DOHH2 (cell line): ENCODE measurements around the gene LRIG3.

Source experiments
- H3F3A ChIP-seq: fragments of 200-600 bp; sonication (generic), shearing (Covaris generic); 2 replicates; pipeline ENCODE4 v1.6.0; 2016; ENCODE audit warnings: antibody characterized with exemption, mild to moderate bottlenecking; ENCODE audit not compliant: control insufficient read depth, insufficient read depth
- H3K27ac ChIP-seq: fragments of 200-600 bp; sonication (generic); 2 replicates; pipeline ENCODE4 v1.5.1; 2014; ENCODE audit warnings: low read depth, mild to moderate bottlenecking, low read length, moderate library complexity
- H3K27me3 ChIP-seq: fragments of 200-600 bp; sonication (generic); 2 replicates; pipeline ENCODE4 v1.6.1; 2014; ENCODE audit warnings: mild to moderate bottlenecking, low read length, mixed read lengths; ENCODE audit not compliant: control insufficient read depth
- H3K36me3 ChIP-seq: fragments of 200-600 bp; sonication (generic); 2 replicates; pipeline ENCODE4 v1.6.1; 2014; ENCODE audit warnings: mild to moderate bottlenecking, low read length, moderate library complexity, mixed read lengths; ENCODE audit not compliant: control insufficient read depth
- H3K4me1 ChIP-seq: fragments of 200-600 bp; sonication (generic); 2 replicates; pipeline ENCODE4 v1.6.1; 2014; ENCODE audit warnings: mild to moderate bottlenecking, low read length, mixed read lengths; ENCODE audit not compliant: control insufficient read depth
- H3K4me2 ChIP-seq: fragments of 200-600 bp; sonication (generic); 2 replicates; pipeline ENCODE4 v1.6.0; 2014; ENCODE audit warnings: mild to moderate bottlenecking, low read length, moderate library complexity
- H3K4me3 ChIP-seq: fragments of 200-600 bp; sonication (generic); 2 replicates; pipeline ENCODE4 v1.5.1; 2014; ENCODE audit warnings: mild to moderate bottlenecking, low read length, mixed read lengths
- H3K79me2 ChIP-seq: fragments of 200-600 bp; sonication (generic); 2 replicates; pipeline ENCODE4 v1.6.1; 2014; ENCODE audit warnings: mild to moderate bottlenecking, low read length, mixed read lengths; ENCODE audit not compliant: control insufficient read depth
- H3K9me2 ChIP-seq: fragments of 200-600 bp; sonication (generic); replicated peaks from 2 replicates; pipeline ENCODE4 v1.6.1; 2014; ENCODE audit warnings: mild to moderate bottlenecking, low read length, mixed read lengths; ENCODE audit not compliant: control insufficient read depth
- H3K9me3 ChIP-seq: fragments of 200-600 bp; sonication (generic); 2 replicates; pipeline ENCODE4 v1.6.1; 2014; ENCODE audit warnings: antibody characterized with exemption, low read length, mixed read lengths; ENCODE audit not compliant: control insufficient read depth, insufficient read depth
- H4K20me1 ChIP-seq: fragments of 200-600 bp; sonication (generic); 2 replicates; pipeline ENCODE4 v1.6.0; 2014; ENCODE audit warnings: low read depth, mild to moderate bottlenecking, antibody characterized with exemption, low read length, moderate library complexity; ENCODE audit not compliant: control insufficient read depth, insufficient read depth
- CTCF ChIP-seq: fragments of 200-600 bp; sonication (generic); IDR thresholded peaks from one replicate; pipeline ENCODE4 v1.5.1; 2014; ENCODE audit warnings: antibody characterized with exemption, mild to moderate bottlenecking, low read depth, low read length; ENCODE audit not compliant: poor library complexity, severe bottlenecking
- EZH2phosphoT487 ChIP-seq: fragments of 200-600 bp; sonication (generic); IDR thresholded peaks from 2 replicates; pipeline ENCODE4 v1.6.1; 2017; ENCODE audit warnings: borderline replicate concordance, mild to moderate bottlenecking, antibody characterized with exemption, low read length, moderate library complexity, mixed read lengths

Gene LRIG3

GRCh38 chr12:58943079-58943478 lies 22.8 kb upstream of the LRIG3 start:
- TF ChIP-seq CTCF = no peak
- TF ChIP-seq EZH2phosphoT487 = no peak
- H3K36me3 ChIP-seq = no peaks in the 10 kb centered on the region
- no peaks in the 10 kb centered on the region for H4K20me1 ChIP-seq
- no peak overlapping the region for H3K4me3 ChIP-seq
- no peaks in the 10 kb centered on the region for H3F3A ChIP-seq
- no peaks in the 10 kb centered on the region for H3K27me3 ChIP-seq
- no peaks in the 10 kb centered on the region for H3K9me3 ChIP-seq
- no peaks in the 10 kb centered on the region for H3K9me2 ChIP-seq
- no peak overlapping the region for H3K4me2 ChIP-seq
- no peaks in the 10 kb centered on the region for H3K79me2 ChIP-seq
- H3K27ac ChIP-seq = no peak overlapping the region
- H3K4me1 ChIP-seq = no peaks in the 10 kb centered on the region

- Histone ChIP-seq H4K20me1 (no peaks in the 10 kb centered on the region), H3K4me2 (no peak overlapping the region), H3K27ac (no peak overlapping the region), H3K79me2 (no peaks in the 10 kb centered on the region), H3K4me3 (no peak overlapping the region), H3K9me3 (no peaks in the 10 kb centered on the region), H3K36me3 (no peaks in the 10 kb centered on the region), H3K9me2 (no peaks in the 10 kb centered on the region), H3K4me1 (no peaks in the 10 kb centered on the region), H3K27me3 (no peaks in the 10 kb centered on the region), H3F3A (no peaks in the 10 kb centered on the region)
- no peak for TF ChIP-seq CTCF
- no peak for TF ChIP-seq EZH2phosphoT487
These were observed 22.0 kb upstream of the LRIG3 start for GRCh38 chr12:58942345-58942744.

GRCh38 chr12:58939399-58940100 lies 19.2 kb upstream of the LRIG3 start:
- TF ChIP-seq EZH2phosphoT487 = no peak
- TF ChIP-seq CTCF = no peak
- Histone ChIP-seq H3K4me3 (no peak overlapping the region), H3K27ac (no peak overlapping the region), H3F3A (no peaks in the 10 kb centered on the region), H3K4me2 (no peak overlapping the region), H3K4me1 (no peaks in the 10 kb centered on the region), H3K79me2 (no peaks in the 10 kb centered on the region), H3K9me3 (no peaks in the 10 kb centered on the region), H3K36me3 (no peaks in the 10 kb centered on the region), H4K20me1 (no peaks in the 10 kb centered on the region), H3K9me2 (no peaks in the 10 kb centered on the region), H3K27me3 (no peaks in the 10 kb centered on the region)
